Hepatocyte (in vitro differentiated cells): Measurements from ENCODE around the gene URI1.

Experiments
- EZH2 ChIP-seq: fragments of 200-600 bp; sonication (generic); IDR thresholded peaks from 2 replicates; pipeline ENCODE4 v1.6.1; 2016; ENCODE audit warnings: antibody characterized with exemption, mild to moderate bottlenecking, borderline replicate concordance
- TF ChIP-seq, protein P1 (sequence below): fragments of 200-600 bp; sonication (generic); IDR thresholded peaks from 2 replicates; pipeline ENCODE4 v1.5.1; 2016; ENCODE audit warnings: antibody characterized with exemption, mild to moderate bottlenecking; ENCODE audit not compliant: poor library complexity

DNA sequence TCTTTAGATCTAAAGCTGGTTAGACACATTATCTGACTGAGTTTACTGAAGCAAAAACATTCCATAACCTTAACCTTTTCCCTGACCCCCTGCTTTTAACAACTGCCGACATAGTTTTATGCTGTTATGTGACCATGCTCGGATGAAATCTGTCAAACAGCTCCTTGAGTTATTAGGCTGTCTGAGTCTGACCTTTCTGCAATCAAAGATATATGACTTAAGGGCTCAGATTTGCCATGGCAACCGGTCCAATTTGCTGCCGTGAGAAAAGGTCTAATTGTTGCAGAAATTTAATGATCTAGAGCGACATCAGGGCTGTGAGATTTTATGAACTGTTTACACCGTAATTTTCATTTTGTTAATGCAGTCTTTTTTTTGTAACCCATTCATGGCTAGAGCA lies 61.8 kb downstream of the URI1 start:
- TF ChIP-seq EZH2, result no peak
- TF ChIP-seq, protein P1, sequence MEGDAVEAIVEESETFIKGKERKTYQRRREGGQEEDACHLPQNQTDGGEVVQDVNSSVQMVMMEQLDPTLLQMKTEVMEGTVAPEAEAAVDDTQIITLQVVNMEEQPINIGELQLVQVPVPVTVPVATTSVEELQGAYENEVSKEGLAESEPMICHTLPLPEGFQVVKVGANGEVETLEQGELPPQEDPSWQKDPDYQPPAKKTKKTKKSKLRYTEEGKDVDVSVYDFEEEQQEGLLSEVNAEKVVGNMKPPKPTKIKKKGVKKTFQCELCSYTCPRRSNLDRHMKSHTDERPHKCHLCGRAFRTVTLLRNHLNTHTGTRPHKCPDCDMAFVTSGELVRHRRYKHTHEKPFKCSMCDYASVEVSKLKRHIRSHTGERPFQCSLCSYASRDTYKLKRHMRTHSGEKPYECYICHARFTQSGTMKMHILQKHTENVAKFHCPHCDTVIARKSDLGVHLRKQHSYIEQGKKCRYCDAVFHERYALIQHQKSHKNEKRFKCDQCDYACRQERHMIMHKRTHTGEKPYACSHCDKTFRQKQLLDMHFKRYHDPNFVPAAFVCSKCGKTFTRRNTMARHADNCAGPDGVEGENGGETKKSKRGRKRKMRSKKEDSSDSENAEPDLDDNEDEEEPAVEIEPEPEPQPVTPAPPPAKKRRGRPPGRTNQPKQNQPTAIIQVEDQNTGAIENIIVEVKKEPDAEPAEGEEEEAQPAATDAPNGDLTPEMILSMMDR, result no peak
